NCI-H446 treated with DMSO at 0.1 percent for 48 hours (cell line): ENCODE data around the gene RAD54L2.
"Not testable (repeated sequence)": the region's sequence is repeated elsewhere in the genome, so short reads cannot be mapped to it uniquely, and the experiment has no call there.

Experiments used
- DNase-seq: peaks from one replicate; lab custom pipeline; 2025; lab: John Stamatoyannopoulos, UW

Gene RAD54L2

GRCh38 chr3:51539291-51539941 lies 897 bp downstream of the RAD54L2 start:
- no peak for DNase-seq

- DNase-seq, result not testable (repeated sequence)
Measured at GRCh38 chr3:51542596-51542995, 4.1 kb downstream of the RAD54L2 start.

- no peak for DNase-seq
Measured at GRCh38 chr3:51544011-51544775, 5.7 kb downstream of the RAD54L2 start.

GRCh38 chr3:51547274-51547673 lies 8.8 kb downstream of the RAD54L2 start:
- no peak for DNase-seq

- DNase-seq, result no peak
Measured at GRCh38 chr3:51549311-51549710, 10.8 kb downstream of the RAD54L2 start.

- no peak for DNase-seq
Measured at GRCh38 chr3:51550080-51550819, 11.7 kb downstream of the RAD54L2 start.

GRCh38 chr3:51557993-51558392 lies 19.5 kb downstream of the RAD54L2 start:
- no peak for DNase-seq

- peak; percentile 44 for DNase-seq
Measured at GRCh38 chr3:51559411-51559888, 20.9 kb downstream of the RAD54L2 start.

GRCh38 chr3:51559961-51560360 lies 21.4 kb downstream of the RAD54L2 start:
- DNase-seq, result no peak

GRCh38 chr3:51562403-51562802 lies 23.9 kb downstream of the RAD54L2 start:
- not testable (repeated sequence) for DNase-seq

- DNase-seq, result no peak
Measured at GRCh38 chr3:51568036-51568435, 29.5 kb downstream of the RAD54L2 start.

GRCh38 chr3:51568996-51569395 lies 30.5 kb downstream of the RAD54L2 start:
- no peak for DNase-seq

- no peak for DNase-seq
Measured at GRCh38 chr3:51578238-51578637, 39.7 kb downstream of the RAD54L2 start.

- DNase-seq, result no peak
Measured at GRCh38 chr3:51580418-51580817, 41.9 kb downstream of the RAD54L2 start.

GRCh38 chr3:51581524-51581923 lies 43.0 kb downstream of the RAD54L2 start:
- DNase-seq, result peak; percentile 1

- DNase-seq, result no peak
Measured at GRCh38 chr3:51585197-51585596, 46.7 kb downstream of the RAD54L2 start.

- no peak for DNase-seq
Measured at GRCh38 chr3:51585871-51586270, 47.4 kb downstream of the RAD54L2 start.
